Neural cell (in vitro differentiated cells): ENCODE results near the gene ANXA9. TPM values are rescaled to one million over a fixed set of nuclear protein-coding genes. Genes with fewer than 3 reads are reported as not detected.

ENCODE experiments used
- H2AFZ ChIP-seq: fragments of 200-600, 300-800 bp; sonication (generic), shearing (Covaris generic); 2 replicates; pipeline ENCODE4 v1.6.0; 2014; ENCODE audit warnings: low read depth, mild to moderate bottlenecking, antibody characterized with exemption, low read length, moderate library complexity
- H3F3A ChIP-seq: fragments of 200-600 bp; shearing (Covaris generic); 2 replicates; pipeline ENCODE4 v1.6.1; 2016; ENCODE audit warnings: mild to moderate bottlenecking, moderate library complexity, mixed read lengths, antibody characterized with exemption, low read length; ENCODE audit not compliant: insufficient read depth, poor library complexity, severe bottlenecking
- H3K27ac ChIP-seq: fragments of 200-600, 300-800 bp; sonication (generic), shearing (Covaris generic); 2 replicates; pipeline ENCODE4 v1.5.1; 2014; ENCODE audit warnings: mild to moderate bottlenecking, low read length, moderate library complexity
- H3K27me3 ChIP-seq: fragments of 300-800, 200-600 bp; sonication (generic), shearing (Covaris generic); 2 replicates; pipeline ENCODE4 v1.6.0; 2014; ENCODE audit warnings: mild to moderate bottlenecking, low read depth, low read length, moderate library complexity; ENCODE audit not compliant: insufficient read depth
- H3K36me3 ChIP-seq: fragments of 300-800, 200-600 bp; sonication (generic), shearing (Covaris generic); 2 replicates; pipeline ENCODE4 v1.5.1; 2014; ENCODE audit warnings: mild to moderate bottlenecking, antibody characterized with exemption, low read length, moderate library complexity; ENCODE audit not compliant: insufficient read depth
- H3K4me2 ChIP-seq: fragments of 300-800, 200-600 bp; sonication (generic), shearing (Covaris generic); 2 replicates; pipeline ENCODE4 v1.6.0; 2014; ENCODE audit warnings: mild to moderate bottlenecking, low read length
- H3K4me3 ChIP-seq: fragments of 300-800, 200-600 bp; sonication (generic), shearing (Covaris generic); 2 replicates; pipeline ENCODE4 v1.5.1; 2014; ENCODE audit warnings: mild to moderate bottlenecking, low read length, moderate library complexity
- H3K79me2 ChIP-seq: fragments of 200-600 bp; shearing (Covaris generic); replicated peaks from 2 replicates; pipeline ENCODE4 v1.6.0; 2014; ENCODE audit warnings: mild to moderate bottlenecking, low read length, moderate library complexity; ENCODE audit not compliant: insufficient read depth
- H3K9ac ChIP-seq: fragments of 300-800, 200-600 bp; sonication (generic), shearing (Covaris generic); 2 replicates; pipeline ENCODE4 v1.6.1; 2016; ENCODE audit warnings: mild to moderate bottlenecking, low read length, mixed read lengths
- H3K9me2 ChIP-seq: fragments of 200-600 bp; shearing (Covaris generic); 2 replicates; pipeline ENCODE4 v1.6.1; 2016; ENCODE audit warnings: mild to moderate bottlenecking, low read length, mixed read lengths; ENCODE audit not compliant: insufficient read depth
- H3K9me3 ChIP-seq: fragments of 200-600, 300-800 bp; sonication (generic), shearing (Covaris generic); 2 replicates; pipeline ENCODE4 v1.6.1; 2016; ENCODE audit warnings: mild to moderate bottlenecking, mixed run types, low read length, moderate library complexity, mixed read lengths
- H4K20me1 ChIP-seq: fragments of 200-600 bp; shearing (Covaris generic); 2 replicates; pipeline ENCODE4 v1.6.1; 2016; ENCODE audit warnings: mild to moderate bottlenecking, mixed run types; ENCODE audit not compliant: insufficient read depth
- EP300 ChIP-seq: fragments of 450-650 bp; conservative IDR thresholded peaks from 2 replicates; pipeline ENCODE4 v1.6.1; 2014; ENCODE audit warnings: antibody characterized with exemption, mild to moderate bottlenecking, moderate library complexity; ENCODE audit not compliant: poor library complexity, severe bottlenecking
- EZH2 ChIP-seq: fragments of 200-600, 300-800 bp; shearing (Covaris generic), sonication (generic); IDR thresholded peaks from 2 replicates; pipeline ENCODE4 v1.6.1; 2014; ENCODE audit warnings: antibody characterized with exemption, low read length, borderline replicate concordance, mild to moderate bottlenecking; ENCODE audit not compliant: insufficient read depth, poor library complexity, severe bottlenecking
- MXI1 ChIP-seq: fragments of 450-650 bp; conservative IDR thresholded peaks from 2 replicates; pipeline ENCODE4 v1.6.1; 2014; ENCODE audit warnings: antibody characterized with exemption, mild to moderate bottlenecking; ENCODE audit not compliant: poor library complexity, severe bottlenecking
- POLR2AphosphoS5 ChIP-seq: IDR thresholded peaks from 2 replicates; pipeline ENCODE4 v1.6.1; 2012
- RAD21 ChIP-seq: fragments of 450-650 bp; conservative IDR thresholded peaks from 2 replicates; pipeline ENCODE4 v1.6.1; 2014; ENCODE audit warnings: antibody characterized with exemption, mild to moderate bottlenecking, moderate library complexity
- SMC3 ChIP-seq: fragments of 450-650 bp; conservative IDR thresholded peaks from 2 replicates; pipeline ENCODE4 v1.6.1; 2014; ENCODE audit warnings: antibody characterized with exemption, mild to moderate bottlenecking, moderate library complexity; ENCODE audit not compliant: poor library complexity
- TAF1 ChIP-seq: IDR thresholded peaks from 2 replicates; pipeline ENCODE4 v1.6.1; 2012; ENCODE audit warnings: low read depth
- polyA plus RNA-seq: library from polyadenylated mRNA; depleted of rRNA; stranded (reverse); fragments of >200 nt; gene quantifications from 2 replicates; pipeline ENCODE4 v1.2.3, GENCODE V29; 2014
- TF ChIP-seq, protein P1 (sequence below): IDR thresholded peaks from 2 replicates; pipeline ENCODE4 v1.6.1; 2012; ENCODE audit warnings: borderline replicate concordance
- TF ChIP-seq, protein P2 (sequence below): fragments of 450-650 bp; IDR thresholded peaks from 2 replicates; pipeline ENCODE4 v1.5.1; 2014; ENCODE audit warnings: antibody characterized with exemption, mild to moderate bottlenecking, moderate library complexity; ENCODE audit not compliant: poor library complexity, severe bottlenecking

ANXA9 gene
- polyA plus RNA-seq, 1 donor from 2014 or later: not detected

DNA sequence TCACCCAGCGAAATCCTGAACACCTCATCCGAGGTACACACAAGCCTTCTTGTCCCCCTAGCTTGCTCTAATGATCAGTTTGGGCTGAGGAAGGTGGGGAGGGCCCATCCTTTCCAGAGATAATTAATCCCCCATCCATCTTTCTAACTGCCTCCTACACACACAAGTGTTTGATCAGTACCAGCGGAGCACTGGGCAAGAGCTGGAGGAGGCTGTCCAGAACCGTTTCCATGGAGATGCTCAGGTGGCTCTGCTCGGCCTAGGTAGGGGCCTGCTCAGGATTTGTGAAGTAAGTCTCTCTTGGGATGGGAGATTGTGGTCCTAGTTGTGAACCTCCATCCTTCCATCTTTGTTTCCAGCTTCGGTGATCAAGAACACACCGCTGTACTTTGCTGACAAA is 5.8 kb downstream of the ANXA9 start:
- no peaks in the 10 kb centered on the region for H3K36me3 ChIP-seq
- H4K20me1 ChIP-seq: no peaks in the 10 kb centered on the region
- no peaks in the 10 kb centered on the region for H3K9me2 ChIP-seq
- no peaks in the 10 kb centered on the region for H3K79me2 ChIP-seq
- no peak overlapping the region for H3K27ac ChIP-seq
- no peaks in the 10 kb centered on the region for H3K27me3 ChIP-seq
- no peaks in the 10 kb centered on the region for H3F3A ChIP-seq
- TF ChIP-seq POLR2AphosphoS5: no peak
- no peak for TF ChIP-seq SMC3
- TF ChIP-seq, protein P1, sequence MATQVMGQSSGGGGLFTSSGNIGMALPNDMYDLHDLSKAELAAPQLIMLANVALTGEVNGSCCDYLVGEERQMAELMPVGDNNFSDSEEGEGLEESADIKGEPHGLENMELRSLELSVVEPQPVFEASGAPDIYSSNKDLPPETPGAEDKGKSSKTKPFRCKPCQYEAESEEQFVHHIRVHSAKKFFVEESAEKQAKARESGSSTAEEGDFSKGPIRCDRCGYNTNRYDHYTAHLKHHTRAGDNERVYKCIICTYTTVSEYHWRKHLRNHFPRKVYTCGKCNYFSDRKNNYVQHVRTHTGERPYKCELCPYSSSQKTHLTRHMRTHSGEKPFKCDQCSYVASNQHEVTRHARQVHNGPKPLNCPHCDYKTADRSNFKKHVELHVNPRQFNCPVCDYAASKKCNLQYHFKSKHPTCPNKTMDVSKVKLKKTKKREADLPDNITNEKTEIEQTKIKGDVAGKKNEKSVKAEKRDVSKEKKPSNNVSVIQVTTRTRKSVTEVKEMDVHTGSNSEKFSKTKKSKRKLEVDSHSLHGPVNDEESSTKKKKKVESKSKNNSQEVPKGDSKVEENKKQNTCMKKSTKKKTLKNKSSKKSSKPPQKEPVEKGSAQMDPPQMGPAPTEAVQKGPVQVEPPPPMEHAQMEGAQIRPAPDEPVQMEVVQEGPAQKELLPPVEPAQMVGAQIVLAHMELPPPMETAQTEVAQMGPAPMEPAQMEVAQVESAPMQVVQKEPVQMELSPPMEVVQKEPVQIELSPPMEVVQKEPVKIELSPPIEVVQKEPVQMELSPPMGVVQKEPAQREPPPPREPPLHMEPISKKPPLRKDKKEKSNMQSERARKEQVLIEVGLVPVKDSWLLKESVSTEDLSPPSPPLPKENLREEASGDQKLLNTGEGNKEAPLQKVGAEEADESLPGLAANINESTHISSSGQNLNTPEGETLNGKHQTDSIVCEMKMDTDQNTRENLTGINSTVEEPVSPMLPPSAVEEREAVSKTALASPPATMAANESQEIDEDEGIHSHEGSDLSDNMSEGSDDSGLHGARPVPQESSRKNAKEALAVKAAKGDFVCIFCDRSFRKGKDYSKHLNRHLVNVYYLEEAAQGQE: no peak
- no peak for TF ChIP-seq EP300
- TF ChIP-seq EZH2: no peak
- no peak overlapping the region for H3K4me2 ChIP-seq
- H3K9ac ChIP-seq: no peak overlapping the region
- H2AFZ ChIP-seq: no peak overlapping the region
- H3K9me3 ChIP-seq: no peaks in the 10 kb centered on the region
- no peak overlapping the region for H3K4me3 ChIP-seq

DNA sequence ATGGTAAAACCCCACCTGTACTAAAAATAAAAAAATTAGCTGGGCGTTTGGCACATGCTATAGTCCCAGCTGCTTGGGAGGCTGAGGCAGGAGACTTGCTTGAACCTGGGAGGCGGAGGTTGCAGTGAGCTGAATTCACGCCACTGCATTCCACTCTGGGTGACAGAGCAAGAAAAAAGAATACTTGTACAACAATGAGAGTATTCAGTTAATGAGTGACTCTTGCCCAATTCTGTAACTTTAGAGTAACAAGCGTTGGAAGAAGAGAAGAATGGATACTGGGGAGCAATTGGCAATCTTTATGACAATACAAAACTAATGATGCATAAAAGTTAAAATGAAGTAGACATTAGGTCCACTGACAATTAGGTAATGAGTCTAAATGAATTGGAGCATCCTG is 10.5 kb downstream of the ANXA9 start:
- Histone ChIP-seq H3K4me2 (no peak overlapping the region), H3K79me2 (no peaks in the 10 kb centered on the region), H3K27ac (no peak overlapping the region), H3K4me3 (no peak overlapping the region), H3K27me3 (no peaks in the 10 kb centered on the region), H3K9me2 (no peaks in the 10 kb centered on the region), H3K9me3 (no peaks in the 10 kb centered on the region), H3F3A (no peaks in the 10 kb centered on the region), H3K36me3 (no peaks in the 10 kb centered on the region), H2AFZ (no peak overlapping the region), H3K9ac (no peak overlapping the region), H4K20me1 (no peaks in the 10 kb centered on the region)
- TF ChIP-seq EP300 (no peak), SMC3 (no peak), RAD21 (no peak), POLR2AphosphoS5 (no peak), MXI1 (no peak), EZH2 (no peak), TAF1 (no peak)
- TF ChIP-seq, protein P1: no peak
- TF ChIP-seq, protein P2, sequence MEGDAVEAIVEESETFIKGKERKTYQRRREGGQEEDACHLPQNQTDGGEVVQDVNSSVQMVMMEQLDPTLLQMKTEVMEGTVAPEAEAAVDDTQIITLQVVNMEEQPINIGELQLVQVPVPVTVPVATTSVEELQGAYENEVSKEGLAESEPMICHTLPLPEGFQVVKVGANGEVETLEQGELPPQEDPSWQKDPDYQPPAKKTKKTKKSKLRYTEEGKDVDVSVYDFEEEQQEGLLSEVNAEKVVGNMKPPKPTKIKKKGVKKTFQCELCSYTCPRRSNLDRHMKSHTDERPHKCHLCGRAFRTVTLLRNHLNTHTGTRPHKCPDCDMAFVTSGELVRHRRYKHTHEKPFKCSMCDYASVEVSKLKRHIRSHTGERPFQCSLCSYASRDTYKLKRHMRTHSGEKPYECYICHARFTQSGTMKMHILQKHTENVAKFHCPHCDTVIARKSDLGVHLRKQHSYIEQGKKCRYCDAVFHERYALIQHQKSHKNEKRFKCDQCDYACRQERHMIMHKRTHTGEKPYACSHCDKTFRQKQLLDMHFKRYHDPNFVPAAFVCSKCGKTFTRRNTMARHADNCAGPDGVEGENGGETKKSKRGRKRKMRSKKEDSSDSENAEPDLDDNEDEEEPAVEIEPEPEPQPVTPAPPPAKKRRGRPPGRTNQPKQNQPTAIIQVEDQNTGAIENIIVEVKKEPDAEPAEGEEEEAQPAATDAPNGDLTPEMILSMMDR: no peak
